Non-pigmented ciliary epithelial cell (primary cell): ENCODE measurements around the gene ASS1.

Source experiments
- DNase-seq: peaks from one replicate; pipeline ENCODE4 v3.0.0-alpha.2; 2010; ENCODE audit warnings: low read depth

The ASS1 gene

DNA sequence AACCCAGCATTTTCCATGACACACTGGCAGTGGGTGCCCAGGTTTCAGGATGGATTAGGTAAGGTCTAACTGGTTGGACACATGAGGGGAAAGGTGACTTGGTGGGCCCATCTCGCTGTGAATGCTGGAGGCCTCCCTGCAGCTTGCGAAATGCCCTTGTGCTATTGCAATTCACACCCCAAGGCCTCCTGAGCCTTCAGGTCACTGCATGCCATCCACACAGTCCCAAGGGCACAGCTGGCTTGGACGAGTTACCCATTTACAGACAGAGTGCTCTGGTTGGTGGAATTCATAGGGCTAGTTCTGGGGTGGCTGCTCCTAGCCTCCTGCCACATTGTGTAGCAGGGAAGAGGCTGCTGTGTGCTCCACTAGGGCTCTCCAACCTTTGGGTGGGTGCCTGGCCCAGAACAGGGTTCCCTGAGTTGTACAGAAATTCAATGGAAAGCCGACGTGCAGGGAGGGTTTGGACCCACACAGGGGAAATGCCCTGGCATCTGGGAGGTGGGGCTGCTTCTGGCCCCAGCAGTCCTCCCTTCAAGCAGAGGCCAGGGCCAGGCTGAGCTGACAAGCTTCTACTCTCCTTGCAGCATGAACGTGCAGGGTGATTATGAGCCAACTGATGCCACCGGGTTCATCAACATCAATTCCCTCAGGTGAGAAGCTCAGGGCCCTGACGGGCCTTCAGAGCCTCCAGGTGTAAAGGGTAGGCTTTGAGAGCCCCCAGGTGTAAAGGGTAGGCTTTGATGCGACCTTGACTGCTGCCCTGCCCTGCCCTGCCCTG is 54.3 kb downstream of the ASS1 start:
- DNase-seq, result no peak

GRCh38 chr9:130499804-130500263 is 55.1 kb downstream of the ASS1 start:
- no peak for DNase-seq

- DNase-seq, result no peak
These were observed 55.8 kb downstream of the ASS1 start for GRCh38 chr9:130500340-130501180.

DNA sequence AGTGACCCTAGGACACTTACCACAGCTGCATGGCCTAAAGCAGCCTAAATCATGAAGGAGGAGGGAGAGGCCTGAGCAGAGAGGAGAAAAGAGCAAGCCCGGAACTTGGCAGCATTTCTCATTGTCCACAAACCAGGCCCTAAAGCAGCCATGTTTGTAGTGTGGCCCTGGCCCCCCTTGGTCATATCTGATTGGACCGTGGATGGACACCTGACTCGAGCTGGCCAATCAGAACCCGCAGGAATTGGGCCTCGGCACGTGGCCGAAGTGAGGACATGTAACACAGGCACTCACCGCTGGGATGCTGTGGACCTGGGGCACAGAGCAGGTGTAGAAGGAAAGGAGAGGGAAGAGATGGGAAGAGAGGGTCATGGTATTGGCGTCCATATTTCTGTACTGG is 56.9 kb downstream of the ASS1 start:
- no peak for DNase-seq

- no peak for DNase-seq
These were observed 63.5 kb downstream of the ASS1 start for GRCh38 chr9:130508218-130508617.

- DNase-seq, result no peak
These were observed 67.4 kb downstream of the ASS1 start for GRCh38 chr9:130512199-130512598.

GRCh38 chr9:130513078-130513477 is 68.3 kb downstream of the ASS1 start:
- DNase-seq, result no peak

- no peak for DNase-seq
These were observed 73.5 kb downstream of the ASS1 start for GRCh38 chr9:130518233-130518632.

DNA sequence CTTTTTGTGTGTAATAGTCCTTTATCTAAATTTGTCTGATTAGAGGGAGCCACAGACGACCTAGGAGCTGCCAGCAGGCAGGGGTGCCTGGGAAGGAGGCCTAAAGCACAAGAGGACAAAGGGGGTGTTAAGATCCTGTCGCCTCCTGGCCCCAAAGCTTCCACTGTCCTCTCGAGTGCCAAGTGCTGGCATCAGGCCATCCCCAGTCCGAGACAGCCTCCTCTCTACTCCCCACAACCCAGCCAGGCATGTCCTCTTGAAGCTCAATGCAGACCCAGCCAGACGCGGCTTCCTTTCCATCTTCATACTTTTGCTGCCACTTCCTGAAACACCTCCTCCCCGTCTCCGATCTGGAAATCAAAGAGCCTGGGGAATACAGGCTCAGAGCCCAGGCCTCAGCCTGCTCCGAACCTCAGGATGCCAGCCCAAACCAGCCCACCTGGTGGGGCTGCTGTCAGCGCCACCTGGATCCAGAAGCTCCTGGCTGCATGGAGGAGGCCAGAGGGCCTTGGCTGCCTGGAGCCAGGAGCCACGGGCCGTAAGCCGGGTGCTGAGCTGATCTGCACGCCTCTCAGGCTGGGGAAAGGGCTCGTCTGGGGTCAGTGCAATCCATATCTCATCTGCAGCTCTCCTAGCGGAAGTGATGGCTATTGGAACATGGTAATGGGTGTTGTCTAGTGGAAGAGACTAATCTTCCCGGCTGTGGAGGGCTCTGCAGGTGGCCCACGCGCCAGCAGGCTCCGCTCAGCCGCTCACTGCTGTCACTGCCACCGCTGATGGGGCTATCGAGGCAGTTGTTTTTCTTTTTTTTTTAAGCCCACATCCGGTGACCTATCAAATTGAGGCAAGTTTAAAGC is 74.4 kb downstream of the ASS1 start:
- no peak for DNase-seq

GRCh38 chr9:130519927-130520326 is 75.2 kb downstream of the ASS1 start:
- DNase-seq, result no peak

DNA sequence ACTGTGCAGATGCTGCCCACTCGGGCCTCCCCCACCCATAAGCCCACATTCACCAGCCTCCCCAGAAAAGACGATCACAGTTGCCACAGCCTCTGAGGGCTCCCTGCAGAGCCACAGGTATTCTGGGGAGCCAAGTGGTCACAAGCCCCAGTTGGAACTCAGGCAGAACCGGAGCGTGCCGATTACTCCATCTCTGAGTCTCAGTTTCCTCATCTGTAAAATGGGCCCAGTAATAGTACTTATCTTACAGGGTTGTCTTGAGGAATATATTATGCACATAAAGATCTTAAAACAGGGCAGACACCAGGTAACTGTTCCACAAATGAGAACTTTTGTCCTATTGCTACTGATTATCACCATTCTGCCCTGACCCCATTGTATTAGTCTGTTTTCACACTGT is 77.0 kb downstream of the ASS1 start:
- no peak for DNase-seq

- DNase-seq, result no peak
These were observed 77.6 kb downstream of the ASS1 start for GRCh38 chr9:130522233-130522808.

GRCh38 chr9:130523921-130524320 is 79.2 kb downstream of the ASS1 start:
- DNase-seq, result no peak

- no peak for DNase-seq
These were observed 81.6 kb downstream of the ASS1 start for GRCh38 chr9:130526193-130526853.

DNA sequence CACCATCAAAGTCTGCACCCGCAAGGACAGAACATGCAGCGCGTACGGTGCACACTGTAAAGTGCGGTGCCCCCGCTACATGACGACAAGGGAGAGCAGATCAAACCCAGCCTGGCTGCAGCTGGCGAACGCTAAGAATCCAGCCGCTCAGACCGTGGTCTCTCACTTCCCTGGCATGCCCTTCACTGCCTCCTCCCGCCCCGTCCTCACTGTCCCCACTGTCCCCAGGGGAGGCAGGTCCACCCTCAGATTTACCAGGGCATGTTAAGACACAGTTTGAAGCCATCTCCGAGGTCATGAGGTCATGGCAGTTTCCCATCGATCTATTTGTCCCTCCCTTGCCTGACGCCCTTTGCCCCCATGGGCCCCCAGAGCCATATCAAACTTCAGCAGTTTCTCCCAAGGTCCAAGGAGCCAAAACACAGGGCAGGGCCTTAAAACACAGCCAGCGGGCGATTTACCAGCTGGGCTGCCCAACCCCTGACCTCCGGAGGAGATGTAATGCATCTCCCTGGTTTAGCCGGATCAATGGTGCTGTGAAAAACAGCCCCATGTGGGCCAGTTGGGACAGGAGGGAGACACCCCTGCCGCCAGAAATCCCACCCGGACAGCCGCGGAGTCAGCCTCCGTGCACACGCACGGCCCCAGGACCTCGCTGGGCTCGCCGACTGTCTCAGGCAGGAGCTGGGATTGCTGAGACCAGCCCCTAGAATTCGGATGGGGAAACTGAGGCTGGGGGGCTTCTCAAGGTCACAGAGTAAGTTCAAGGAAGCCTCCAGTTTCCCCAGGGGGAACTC is 82.3 kb downstream of the ASS1 start:
- no peak for DNase-seq

DNA sequence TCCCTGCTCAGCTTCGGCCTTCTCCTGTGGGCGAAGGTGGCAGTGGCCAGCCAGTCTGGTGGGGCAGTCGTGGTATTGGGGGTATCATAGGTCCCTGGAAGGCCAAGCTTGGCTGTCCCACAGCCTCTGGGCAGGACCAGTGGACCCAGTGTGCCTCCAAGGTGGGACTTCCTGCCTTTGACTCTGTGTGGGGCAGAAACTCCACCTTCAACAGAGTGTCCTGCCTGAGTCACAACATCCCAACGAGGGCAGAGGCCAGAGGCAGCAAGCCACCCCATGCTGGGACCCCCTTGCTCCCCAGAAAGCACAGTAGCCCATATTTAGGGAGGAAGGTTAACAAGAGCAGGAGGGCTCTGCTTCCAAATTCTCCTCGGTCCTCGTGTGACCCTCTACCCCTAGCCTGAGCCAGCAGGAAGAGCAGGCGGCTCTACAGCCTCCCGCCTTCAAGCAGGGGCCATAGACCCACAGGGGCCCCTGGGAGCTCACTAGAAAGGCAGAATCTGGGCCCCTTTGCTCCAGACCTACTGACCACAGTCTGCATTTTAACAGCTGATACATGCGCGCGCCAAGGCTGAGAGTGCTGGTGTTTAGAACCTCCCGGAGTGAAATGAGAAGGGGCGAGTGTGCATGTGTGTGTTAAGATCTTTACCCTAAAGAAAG is 83.0 kb downstream of the ASS1 start:
- DNase-seq, result no peak

GRCh38 chr9:130528674-130529073 is 83.9 kb downstream of the ASS1 start:
- DNase-seq, result no peak

GRCh38 chr9:130530938-130531337 is 86.2 kb downstream of the ASS1 start:
- DNase-seq, result no peak

- no peak for DNase-seq
These were observed 86.9 kb downstream of the ASS1 start for GRCh38 chr9:130531670-130532069.
